Neural cell (in vitro differentiated cells): Measurements from ENCODE around the gene TEX38. TPM values are rescaled to one million over a fixed set of nuclear protein-coding genes. Genes with fewer than 3 reads are reported as not detected.

Source experiments
- H2AFZ ChIP-seq: fragments of 200-600, 300-800 bp; sonication (generic), shearing (Covaris generic); 2 replicates; pipeline ENCODE4 v1.6.0; 2014; ENCODE audit warnings: low read depth, mild to moderate bottlenecking, antibody characterized with exemption, low read length, moderate library complexity
- H3F3A ChIP-seq: fragments of 200-600 bp; shearing (Covaris generic); 2 replicates; pipeline ENCODE4 v1.6.1; 2016; ENCODE audit warnings: mild to moderate bottlenecking, moderate library complexity, mixed read lengths, antibody characterized with exemption, low read length; ENCODE audit not compliant: insufficient read depth, poor library complexity, severe bottlenecking
- H3K27ac ChIP-seq: fragments of 200-600, 300-800 bp; sonication (generic), shearing (Covaris generic); 2 replicates; pipeline ENCODE4 v1.5.1; 2014; ENCODE audit warnings: mild to moderate bottlenecking, low read length, moderate library complexity
- H3K27me3 ChIP-seq: fragments of 300-800, 200-600 bp; sonication (generic), shearing (Covaris generic); 2 replicates; pipeline ENCODE4 v1.6.0; 2014; ENCODE audit warnings: mild to moderate bottlenecking, low read depth, low read length, moderate library complexity; ENCODE audit not compliant: insufficient read depth
- H3K36me3 ChIP-seq: fragments of 300-800, 200-600 bp; sonication (generic), shearing (Covaris generic); 2 replicates; pipeline ENCODE4 v1.5.1; 2014; ENCODE audit warnings: mild to moderate bottlenecking, antibody characterized with exemption, low read length, moderate library complexity; ENCODE audit not compliant: insufficient read depth
- H3K4me2 ChIP-seq: fragments of 300-800, 200-600 bp; sonication (generic), shearing (Covaris generic); 2 replicates; pipeline ENCODE4 v1.6.0; 2014; ENCODE audit warnings: mild to moderate bottlenecking, low read length
- H3K4me3 ChIP-seq: fragments of 300-800, 200-600 bp; sonication (generic), shearing (Covaris generic); 2 replicates; pipeline ENCODE4 v1.5.1; 2014; ENCODE audit warnings: mild to moderate bottlenecking, low read length, moderate library complexity
- H3K79me2 ChIP-seq: fragments of 200-600 bp; shearing (Covaris generic); replicated peaks from 2 replicates; pipeline ENCODE4 v1.6.0; 2014; ENCODE audit warnings: mild to moderate bottlenecking, low read length, moderate library complexity; ENCODE audit not compliant: insufficient read depth
- H3K9ac ChIP-seq: fragments of 300-800, 200-600 bp; sonication (generic), shearing (Covaris generic); 2 replicates; pipeline ENCODE4 v1.6.1; 2016; ENCODE audit warnings: mild to moderate bottlenecking, low read length, mixed read lengths
- H3K9me2 ChIP-seq: fragments of 200-600 bp; shearing (Covaris generic); 2 replicates; pipeline ENCODE4 v1.6.1; 2016; ENCODE audit warnings: mild to moderate bottlenecking, low read length, mixed read lengths; ENCODE audit not compliant: insufficient read depth
- H3K9me3 ChIP-seq: fragments of 200-600, 300-800 bp; sonication (generic), shearing (Covaris generic); 2 replicates; pipeline ENCODE4 v1.6.1; 2016; ENCODE audit warnings: mild to moderate bottlenecking, mixed run types, low read length, moderate library complexity, mixed read lengths
- H4K20me1 ChIP-seq: fragments of 200-600 bp; shearing (Covaris generic); 2 replicates; pipeline ENCODE4 v1.6.1; 2016; ENCODE audit warnings: mild to moderate bottlenecking, mixed run types; ENCODE audit not compliant: insufficient read depth
- CTCF ChIP-seq: fragments of 450-650 bp; IDR thresholded peaks from 2 replicates; pipeline ENCODE4 v1.5.1; 2014; ENCODE audit warnings: antibody characterized with exemption, mild to moderate bottlenecking, moderate library complexity; ENCODE audit not compliant: poor library complexity, severe bottlenecking
- EP300 ChIP-seq: fragments of 450-650 bp; conservative IDR thresholded peaks from 2 replicates; pipeline ENCODE4 v1.6.1; 2014; ENCODE audit warnings: antibody characterized with exemption, mild to moderate bottlenecking, moderate library complexity; ENCODE audit not compliant: poor library complexity, severe bottlenecking
- EZH2 ChIP-seq: fragments of 200-600, 300-800 bp; shearing (Covaris generic), sonication (generic); IDR thresholded peaks from 2 replicates; pipeline ENCODE4 v1.6.1; 2014; ENCODE audit warnings: antibody characterized with exemption, low read length, borderline replicate concordance, mild to moderate bottlenecking; ENCODE audit not compliant: insufficient read depth, poor library complexity, severe bottlenecking
- MXI1 ChIP-seq: fragments of 450-650 bp; conservative IDR thresholded peaks from 2 replicates; pipeline ENCODE4 v1.6.1; 2014; ENCODE audit warnings: antibody characterized with exemption, mild to moderate bottlenecking; ENCODE audit not compliant: poor library complexity, severe bottlenecking
- POLR2AphosphoS5 ChIP-seq: IDR thresholded peaks from 2 replicates; pipeline ENCODE4 v1.6.1; 2012
- RAD21 ChIP-seq: fragments of 450-650 bp; conservative IDR thresholded peaks from 2 replicates; pipeline ENCODE4 v1.6.1; 2014; ENCODE audit warnings: antibody characterized with exemption, mild to moderate bottlenecking, moderate library complexity
- SMC3 ChIP-seq: fragments of 450-650 bp; conservative IDR thresholded peaks from 2 replicates; pipeline ENCODE4 v1.6.1; 2014; ENCODE audit warnings: antibody characterized with exemption, mild to moderate bottlenecking, moderate library complexity; ENCODE audit not compliant: poor library complexity
- TAF1 ChIP-seq: IDR thresholded peaks from 2 replicates; pipeline ENCODE4 v1.6.1; 2012; ENCODE audit warnings: low read depth
- polyA plus RNA-seq: library from polyadenylated mRNA; depleted of rRNA; stranded (reverse); fragments of >200 nt; gene quantifications from 2 replicates; pipeline ENCODE4 v1.2.3, GENCODE V29; 2014
- TF ChIP-seq, protein P1 (sequence below): IDR thresholded peaks from 2 replicates; pipeline ENCODE4 v1.6.1; 2012; ENCODE audit warnings: borderline replicate concordance

The TEX38 gene
- polyA plus RNA-seq, 1 donor from 2014 or later: not detected

DNA sequence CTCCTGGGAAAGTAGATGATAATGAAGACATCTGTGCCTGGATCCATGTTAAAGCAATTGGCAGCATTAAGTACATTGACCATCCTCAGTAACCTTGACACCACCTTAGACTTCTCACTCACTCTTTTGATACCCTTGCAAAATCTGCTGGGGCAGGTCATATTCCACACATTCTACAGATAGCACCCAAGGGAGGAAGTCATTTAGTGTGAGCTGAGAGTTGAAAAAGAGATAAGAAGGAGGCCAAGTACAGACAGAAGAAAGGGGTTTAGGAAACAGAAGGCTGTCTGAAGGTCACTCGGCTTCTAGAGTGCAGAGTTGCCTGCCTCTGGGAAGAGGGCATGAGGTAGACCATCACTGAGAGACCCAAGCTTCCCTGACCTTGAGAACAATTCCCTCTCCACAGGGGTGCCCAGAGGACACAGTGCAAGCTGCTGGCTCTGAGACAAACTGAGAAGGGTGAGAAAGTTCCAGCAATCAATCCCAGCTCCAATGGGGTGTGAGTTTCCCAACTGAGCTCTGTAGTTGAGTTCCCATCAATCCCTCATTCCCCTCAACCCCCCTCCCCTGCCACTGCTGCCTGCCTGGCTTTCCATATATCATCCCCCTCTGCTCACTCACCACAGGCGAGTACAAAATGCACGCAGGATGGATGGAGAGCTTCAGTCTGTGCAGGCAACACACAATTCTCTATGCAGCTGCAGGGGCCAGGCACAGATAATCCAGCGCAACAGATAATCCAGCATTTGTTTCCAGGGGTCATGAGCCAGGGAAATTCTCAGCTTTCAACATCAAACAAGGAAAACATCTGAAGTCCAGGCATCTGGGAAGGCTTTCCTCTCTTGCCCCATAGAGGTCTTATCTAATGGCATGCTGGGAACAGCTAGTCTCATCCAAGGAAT lies 47.7 kb upstream of the TEX38 start:
- Histone ChIP-seq H3K4me2 (no peak overlapping the region), H3K9ac (no peak overlapping the region), H3K9me3 (no peaks in the 10 kb centered on the region), H3K79me2 (no peaks in the 10 kb centered on the region), H3K27me3 (no peaks in the 10 kb centered on the region), H3K36me3 (no peaks in the 10 kb centered on the region), H2AFZ (no peak overlapping the region), H3K4me3 (no peak overlapping the region), H3F3A (no peaks in the 10 kb centered on the region), H3K27ac (no peak overlapping the region), H3K9me2 (no peaks in the 10 kb centered on the region), H4K20me1 (no peaks in the 10 kb centered on the region)
- TF ChIP-seq POLR2AphosphoS5 (no peak), TAF1 (no peak), EP300 (no peak), CTCF (no peak), SMC3 (no peak)

- no peaks in the 10 kb centered on the region for H3K9me2 ChIP-seq
- H3K27me3 ChIP-seq: no peaks in the 10 kb centered on the region
- no peaks in the 10 kb centered on the region for H3F3A ChIP-seq
- H3K9me3 ChIP-seq: no peaks in the 10 kb centered on the region
- H4K20me1 ChIP-seq: no peaks in the 10 kb centered on the region
- H3K4me3 ChIP-seq: no peak overlapping the region
- H2AFZ ChIP-seq: no peak overlapping the region
- H3K36me3 ChIP-seq: peaks cover 10% of the 10 kb centered on the region
- no peak overlapping the region for H3K27ac ChIP-seq
- TF ChIP-seq RAD21: no peak
- no peak for TF ChIP-seq CTCF
- TF ChIP-seq, protein P1, sequence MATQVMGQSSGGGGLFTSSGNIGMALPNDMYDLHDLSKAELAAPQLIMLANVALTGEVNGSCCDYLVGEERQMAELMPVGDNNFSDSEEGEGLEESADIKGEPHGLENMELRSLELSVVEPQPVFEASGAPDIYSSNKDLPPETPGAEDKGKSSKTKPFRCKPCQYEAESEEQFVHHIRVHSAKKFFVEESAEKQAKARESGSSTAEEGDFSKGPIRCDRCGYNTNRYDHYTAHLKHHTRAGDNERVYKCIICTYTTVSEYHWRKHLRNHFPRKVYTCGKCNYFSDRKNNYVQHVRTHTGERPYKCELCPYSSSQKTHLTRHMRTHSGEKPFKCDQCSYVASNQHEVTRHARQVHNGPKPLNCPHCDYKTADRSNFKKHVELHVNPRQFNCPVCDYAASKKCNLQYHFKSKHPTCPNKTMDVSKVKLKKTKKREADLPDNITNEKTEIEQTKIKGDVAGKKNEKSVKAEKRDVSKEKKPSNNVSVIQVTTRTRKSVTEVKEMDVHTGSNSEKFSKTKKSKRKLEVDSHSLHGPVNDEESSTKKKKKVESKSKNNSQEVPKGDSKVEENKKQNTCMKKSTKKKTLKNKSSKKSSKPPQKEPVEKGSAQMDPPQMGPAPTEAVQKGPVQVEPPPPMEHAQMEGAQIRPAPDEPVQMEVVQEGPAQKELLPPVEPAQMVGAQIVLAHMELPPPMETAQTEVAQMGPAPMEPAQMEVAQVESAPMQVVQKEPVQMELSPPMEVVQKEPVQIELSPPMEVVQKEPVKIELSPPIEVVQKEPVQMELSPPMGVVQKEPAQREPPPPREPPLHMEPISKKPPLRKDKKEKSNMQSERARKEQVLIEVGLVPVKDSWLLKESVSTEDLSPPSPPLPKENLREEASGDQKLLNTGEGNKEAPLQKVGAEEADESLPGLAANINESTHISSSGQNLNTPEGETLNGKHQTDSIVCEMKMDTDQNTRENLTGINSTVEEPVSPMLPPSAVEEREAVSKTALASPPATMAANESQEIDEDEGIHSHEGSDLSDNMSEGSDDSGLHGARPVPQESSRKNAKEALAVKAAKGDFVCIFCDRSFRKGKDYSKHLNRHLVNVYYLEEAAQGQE: no peak
- TF ChIP-seq MXI1: no peak
- TF ChIP-seq EP300: no peak
- no peak for TF ChIP-seq TAF1
- TF ChIP-seq EZH2: no peak
- TF ChIP-seq SMC3: no peak
- TF ChIP-seq POLR2AphosphoS5: no peak
- H3K4me2 ChIP-seq: no peak overlapping the region
- H3K79me2 ChIP-seq: no peaks in the 10 kb centered on the region
- H3K9ac ChIP-seq: no peak overlapping the region
Measured at GRCh38 chr1:46630719-46631118, 40.9 kb upstream of the TEX38 start.
